AG10803 (cell line): ENCODE measurements around the gene PPP2R2C.

Experiments used
- DNase-seq: peaks from one replicate; pipeline ENCODE4 v3.0.0; 2010; ENCODE audit warnings: low read depth
- H3K4me3 ChIP-seq: 2 replicates; pipeline ENCODE4 v1.5.1; 2011; ENCODE audit warnings: mild to moderate bottlenecking, low read length, control low read depth
- TF ChIP-seq, protein P1 (sequence below): conservative IDR thresholded peaks from 2 replicates; pipeline ENCODE4 v1.5.1; 2011; ENCODE audit warnings: mild to moderate bottlenecking, low read length, control low read depth, inconsistent platforms

PPP2R2C gene

DNA sequence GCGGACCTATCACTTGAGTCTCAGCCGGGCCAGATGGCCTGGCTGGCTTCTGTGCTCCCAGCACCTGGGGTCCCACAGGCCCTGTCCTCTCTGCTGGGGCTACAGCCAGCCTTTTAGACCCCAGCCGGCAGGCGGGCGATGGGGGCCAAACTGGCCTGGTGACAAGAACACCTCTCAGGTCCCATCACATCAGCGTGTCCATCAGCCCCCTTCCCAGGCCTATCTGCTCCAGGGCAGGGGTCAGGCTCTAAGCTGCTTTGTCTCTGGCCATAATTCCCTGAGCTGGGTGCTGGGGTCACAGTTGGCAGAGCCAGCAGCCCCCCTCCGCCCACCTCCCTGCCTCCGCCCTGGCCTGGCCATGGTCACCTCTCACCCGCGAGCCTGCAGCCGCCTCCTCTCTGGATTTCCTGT is 77.7 kb downstream of the PPP2R2C start:
- TF ChIP-seq, protein P1, sequence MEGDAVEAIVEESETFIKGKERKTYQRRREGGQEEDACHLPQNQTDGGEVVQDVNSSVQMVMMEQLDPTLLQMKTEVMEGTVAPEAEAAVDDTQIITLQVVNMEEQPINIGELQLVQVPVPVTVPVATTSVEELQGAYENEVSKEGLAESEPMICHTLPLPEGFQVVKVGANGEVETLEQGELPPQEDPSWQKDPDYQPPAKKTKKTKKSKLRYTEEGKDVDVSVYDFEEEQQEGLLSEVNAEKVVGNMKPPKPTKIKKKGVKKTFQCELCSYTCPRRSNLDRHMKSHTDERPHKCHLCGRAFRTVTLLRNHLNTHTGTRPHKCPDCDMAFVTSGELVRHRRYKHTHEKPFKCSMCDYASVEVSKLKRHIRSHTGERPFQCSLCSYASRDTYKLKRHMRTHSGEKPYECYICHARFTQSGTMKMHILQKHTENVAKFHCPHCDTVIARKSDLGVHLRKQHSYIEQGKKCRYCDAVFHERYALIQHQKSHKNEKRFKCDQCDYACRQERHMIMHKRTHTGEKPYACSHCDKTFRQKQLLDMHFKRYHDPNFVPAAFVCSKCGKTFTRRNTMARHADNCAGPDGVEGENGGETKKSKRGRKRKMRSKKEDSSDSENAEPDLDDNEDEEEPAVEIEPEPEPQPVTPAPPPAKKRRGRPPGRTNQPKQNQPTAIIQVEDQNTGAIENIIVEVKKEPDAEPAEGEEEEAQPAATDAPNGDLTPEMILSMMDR = no peak

GRCh38 chr4:6393544-6394475 is 78.6 kb downstream of the PPP2R2C start:
- H3K4me3 ChIP-seq = no peak overlapping the region
- TF ChIP-seq, protein P1 = no peak
- no peak for DNase-seq

More for the DNA sequence above, 77.7 kb downstream of the PPP2R2C start:
- no peak overlapping the region for H3K4me3 ChIP-seq
- no peak for DNase-seq

GRCh38 chr4:6393066-6393465 is 79.3 kb downstream of the PPP2R2C start:
- TF ChIP-seq, protein P1 = no peak
- no peak for DNase-seq
- H3K4me3 ChIP-seq = no peak overlapping the region

DNA sequence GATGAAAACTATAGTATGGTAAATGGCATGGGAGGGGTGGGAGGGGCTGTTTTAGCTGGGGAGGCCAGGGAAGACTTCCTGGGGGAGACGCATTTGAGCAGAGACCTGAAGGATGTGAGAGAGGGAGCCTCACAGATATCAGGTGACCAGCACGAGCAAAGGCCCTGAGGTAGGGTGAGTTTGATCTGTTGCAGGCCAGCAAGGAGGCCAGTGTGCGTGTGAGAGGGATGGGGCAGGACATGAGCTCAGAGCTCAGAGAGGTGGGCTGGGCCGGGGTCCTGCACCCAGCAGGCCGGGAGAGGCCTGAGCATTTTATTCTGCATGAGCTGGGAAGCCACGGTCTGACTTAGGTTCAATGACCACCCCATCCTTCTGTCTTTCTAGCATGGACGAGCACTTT is 80.0 kb downstream of the PPP2R2C start:
- DNase-seq = no peak
- no peak overlapping the region for H3K4me3 ChIP-seq
- TF ChIP-seq, protein P1 = no peak

- TF ChIP-seq, protein P1 = no peak
- no peak for DNase-seq
- no peak overlapping the region for H3K4me3 ChIP-seq
These were observed 80.6 kb downstream of the PPP2R2C start for GRCh38 chr4:6391852-6392188.

GRCh38 chr4:6391186-6391851 is 81.1 kb downstream of the PPP2R2C start:
- DNase-seq = no peak
- TF ChIP-seq, protein P1 = no peak
- no peak overlapping the region for H3K4me3 ChIP-seq
